ENCODE data around the gene CABLES2.

GRCh38 chr20:62405108-62405980, 1.7 kb downstream of the CABLES2 start:
- TF ChIP-seq EZH2phosphoT487 (IDR thresholded peaks at IDR 0.05; ENCODE audit: insufficient read depth, low read depth) (no peak), EZH2 (IDR thresholded peaks at IDR 0.05; ENCODE audit: insufficient read depth, poor library complexity, severe bottlenecking) (no peak)

All from GM23248 (cell line).